Mesenchymal stem cell (in vitro differentiated cells and primary cell): Measurements from ENCODE around the gene PARVB.

Experiments used
- DNase-seq: peaks from one replicate; pipeline ENCODE4 v3.0.0-alpha.2; 2013
- H2AFZ ChIP-seq: one replicate; pipeline ENCODE4 v1.6.1; 2013; ENCODE audit warnings: low read depth, mild to moderate bottlenecking, control low read depth, inconsistent platforms, low read length, moderate library complexity
- H2AK5ac ChIP-seq: 2 replicates; pipeline ENCODE4 v1.6.1; 2013; ENCODE audit warnings: low read length, moderate library complexity, mild to moderate bottlenecking, inconsistent platforms; ENCODE audit not compliant: severe bottlenecking
- H2BK120ac ChIP-seq: one replicate; pipeline ENCODE4 v1.6.1; 2013; ENCODE audit warnings: low read depth, mild to moderate bottlenecking, inconsistent platforms, low read length, moderate library complexity
- H2BK12ac ChIP-seq, 2 experiments: one replicate each; pipeline ENCODE4 v1.6.1; 2013; ENCODE audit warnings: inconsistent platforms in 2 of 2, low read length in 2 of 2, mild to moderate bottlenecking in 2 of 2, moderate library complexity in 2 of 2, control low read depth in 1 of 2
- H2BK15ac ChIP-seq: one replicate; pipeline ENCODE4 v1.6.1; 2013; ENCODE audit warnings: mild to moderate bottlenecking, low read depth, inconsistent platforms; ENCODE audit not compliant: poor library complexity, severe bottlenecking
- H2BK5ac ChIP-seq: 2 replicates; pipeline ENCODE4 v1.6.1; 2013; ENCODE audit warnings: low read depth, mild to moderate bottlenecking, low read length, control low read depth, inconsistent platforms; ENCODE audit not compliant: poor library complexity, severe bottlenecking
- H3K14ac ChIP-seq, 2 experiments: one replicate each; pipeline ENCODE4 v1.6.1; 2013; ENCODE audit warnings: inconsistent platforms in 2 of 2, low read length in 2 of 2, control low read depth in 1 of 2, mild to moderate bottlenecking in 1 of 2, moderate library complexity in 1 of 2
- H3K18ac ChIP-seq, 2 experiments: one replicate each; pipeline ENCODE4 v1.6.1; 2013; ENCODE audit warnings: inconsistent platforms in 2 of 2, low read length in 2 of 2, control low read depth in 1 of 2, low read depth in 1 of 2, mild to moderate bottlenecking in 1 of 2
- H3K23ac ChIP-seq, 2 experiments: one replicate each; pipeline ENCODE4 v1.6.1; 2013; ENCODE audit warnings: inconsistent platforms in 2 of 2, low read length in 2 of 2, mild to moderate bottlenecking in 2 of 2, moderate library complexity in 2 of 2, control low read depth in 1 of 2
- H3K27ac ChIP-seq: 2 replicates; pipeline ENCODE4 v1.5.1; 2013; ENCODE audit warnings: mild to moderate bottlenecking, moderate library complexity, low read length, control low read depth, inconsistent platforms; ENCODE audit not compliant: poor library complexity, severe bottlenecking
- H3K27me3 ChIP-seq, 2 experiments: 2 replicates each; pipeline versions ENCODE4 v1.6.1 to v1.7.0; 2013; ENCODE audit warnings: low read length in 2 of 2, mild to moderate bottlenecking in 2 of 2, moderate library complexity in 2 of 2, control low read depth in 1 of 2, inconsistent platforms in 1 of 2; ENCODE audit not compliant: control insufficient read depth in 1 of 2, insufficient read depth in 1 of 2
- H3K36me3 ChIP-seq, 2 experiments: 2 replicates each; pipeline versions ENCODE4 v1.6.1 to v1.7.0; 2013; ENCODE audit warnings: low read length in 2 of 2, control low read depth in 1 of 2, inconsistent platforms in 1 of 2, low read depth in 1 of 2, mild to moderate bottlenecking in 1 of 2; ENCODE audit not compliant: insufficient read depth in 2 of 2, control insufficient read depth in 1 of 2
- H3K4ac ChIP-seq, 2 experiments: one replicate each; pipeline ENCODE4 v1.6.1; 2013; ENCODE audit warnings: inconsistent platforms in 2 of 2, low read length in 2 of 2, mild to moderate bottlenecking in 2 of 2, moderate library complexity in 2 of 2, control low read depth in 1 of 2, low read depth in 1 of 2
- H3K4me1 ChIP-seq: 2 replicates; pipeline ENCODE4 v1.6.1; 2013; ENCODE audit warnings: low read depth, low read length, control low read depth; ENCODE audit not compliant: control insufficient read depth, insufficient read depth
- H3K4me2 ChIP-seq: 2 replicates; pipeline ENCODE4 v1.6.1; 2013; ENCODE audit warnings: low read length, mild to moderate bottlenecking, inconsistent platforms; ENCODE audit not compliant: poor library complexity, severe bottlenecking
- H3K4me3 ChIP-seq, 2 experiments: 2 replicates each; pipeline versions ENCODE4 v1.5.1 to v1.7.0; 2013; ENCODE audit warnings: low read length in 2 of 2, mild to moderate bottlenecking in 2 of 2, control low read depth in 1 of 2, low read depth in 1 of 2; ENCODE audit not compliant: insufficient read depth in 1 of 2
- H3K79me1 ChIP-seq: replicated peaks from 2 replicates; pipeline ENCODE4 v1.6.1; 2013; ENCODE audit warnings: mild to moderate bottlenecking, control low read depth, low read length, inconsistent platforms; ENCODE audit not compliant: poor library complexity, severe bottlenecking
- H3K9ac ChIP-seq: 2 replicates; pipeline ENCODE4 v1.7.0; 2013; ENCODE audit warnings: mild to moderate bottlenecking, low read length, moderate library complexity
- H3K9me3 ChIP-seq: 2 replicates; pipeline ENCODE4 v1.7.0; 2013; ENCODE audit warnings: mild to moderate bottlenecking, low read length; ENCODE audit not compliant: control insufficient read depth
- H4K8ac ChIP-seq: one replicate; pipeline ENCODE4 v1.6.1; 2013; ENCODE audit warnings: inconsistent platforms, mild to moderate bottlenecking, low read length, moderate library complexity
- H4K91ac ChIP-seq: one replicate; pipeline ENCODE4 v1.6.1; 2013; ENCODE audit warnings: mild to moderate bottlenecking, low read length, inconsistent platforms
- WGBS: methylation state at CpG from one replicate; pipeline ENCODE4 v1.1.7; 2013; ENCODE audit warnings: mixed read lengths; 5-methylcytosine and 5-hydroxymethylcytosine counted together

Gene PARVB

GRCh38 chr22:44210722-44211121 lies 186.6 kb downstream of the PARVB start:
- 60% methylated on average over 2 of the region's 4 CpGs for WGBS
- no peak overlapping the region for H2AFZ ChIP-seq
- no peak overlapping the region for H2BK5ac ChIP-seq
- H3K4me1 ChIP-seq: no peaks in the 10 kb centered on the region
- H2BK12ac ChIP-seq: no peak overlapping the region
- DNase-seq: peak; percentile 1
- no peak overlapping the region for H2BK120ac ChIP-seq
- H3K4me3 ChIP-seq: no peak overlapping the region
- no peaks in the 10 kb centered on the region for H3K36me3 ChIP-seq
- H2AK5ac ChIP-seq: no peak overlapping the region
- H3K9me3 ChIP-seq: peaks cover 26% of the 10 kb centered on the region
- H3K27me3 ChIP-seq: peaks cover 12 to 32% of the 10 kb centered on the region in 2 experiments
- H3K27ac ChIP-seq: no peak overlapping the region
- H3K79me1 ChIP-seq: no peaks in the 10 kb centered on the region
- H3K4ac ChIP-seq: no peak overlapping the region
- H3K4me2 ChIP-seq: no peak overlapping the region
- H3K9ac ChIP-seq: no peak overlapping the region
- no peak overlapping the region for H3K14ac ChIP-seq
- H4K91ac ChIP-seq: no peak overlapping the region
- no peak overlapping the region for H2BK15ac ChIP-seq
- no peak overlapping the region for H3K23ac ChIP-seq
- no peak overlapping the region for H4K8ac ChIP-seq
- no peak overlapping the region for H3K18ac ChIP-seq

- Histone ChIP-seq H3K4ac (no peak overlapping the region), H4K8ac (no peak overlapping the region), H3K14ac (no peak overlapping the region), H3K36me3 (no peaks in the 10 kb centered on the region), H3K27me3 (peaks cover 12 to 27% of the 10 kb centered on the region in 2 experiments), H2BK12ac (no peak overlapping the region), H4K91ac (no peak overlapping the region), H2BK120ac (no peak overlapping the region), H3K23ac (no peak overlapping the region), H3K9ac (peak overlapping the region; percentile 37), H2AFZ (no peak overlapping the region), H2AK5ac (no peak overlapping the region), H3K9me3 (peaks cover 26% of the 10 kb centered on the region), H3K4me3 (no peak overlapping the region), H3K4me2 (no peak overlapping the region), H3K79me1 (no peaks in the 10 kb centered on the region), H3K4me1 (no peaks in the 10 kb centered on the region), H2BK5ac (no peak overlapping the region), H3K18ac (no peak overlapping the region), H3K27ac (no peak overlapping the region), H2BK15ac (no peak overlapping the region)
- WGBS: 82% methylated on average over 6 of the region's 6 CpGs
- DNase-seq: no peak
Observed at GRCh38 chr22:44211256-44211945, 187.3 kb downstream of the PARVB start.

GRCh38 chr22:44211946-44212930 lies 188.1 kb downstream of the PARVB start:
- Histone ChIP-seq H3K4ac (no peak overlapping the region), H2BK12ac (no peak overlapping the region), H3K27ac (no peak overlapping the region), H4K8ac (no peak overlapping the region), H3K4me3 (peak overlapping the region in 1 of 2 experiments; percentile 23), H3K9ac (peak overlapping the region; percentile 37), H3K4me1 (no peaks in the 10 kb centered on the region), H3K18ac (no peak overlapping the region), H3K79me1 (no peaks in the 10 kb centered on the region), H2BK120ac (no peak overlapping the region), H3K4me2 (no peak overlapping the region), H3K23ac (no peak overlapping the region), H2BK5ac (no peak overlapping the region), H4K91ac (no peak overlapping the region), H2AK5ac (no peak overlapping the region), H3K14ac (no peak overlapping the region), H3K27me3 (peaks cover 12 to 26% of the 10 kb centered on the region in 2 experiments), H2BK15ac (no peak overlapping the region), H2AFZ (no peak overlapping the region), H3K36me3 (no peaks in the 10 kb centered on the region), H3K9me3 (peaks cover 26% of the 10 kb centered on the region)
- DNase-seq: no peak
- 82% methylated on average over 9 of the region's 12 CpGs for WGBS

- no peak overlapping the region for H3K4me2 ChIP-seq
- no peak overlapping the region for H4K8ac ChIP-seq
- H3K27me3 ChIP-seq: peaks cover 12 to 25% of the 10 kb centered on the region in 2 experiments
- H3K9ac ChIP-seq: no peak overlapping the region
- H2BK5ac ChIP-seq: no peak overlapping the region
- H3K36me3 ChIP-seq: no peaks in the 10 kb centered on the region
- H3K18ac ChIP-seq: no peak overlapping the region
- no peak overlapping the region for H3K23ac ChIP-seq
- no peak overlapping the region for H3K4ac ChIP-seq
- no peaks in the 10 kb centered on the region for H3K4me1 ChIP-seq
- no peak overlapping the region for H2AFZ ChIP-seq
- no peak overlapping the region for H2BK12ac ChIP-seq
- H3K14ac ChIP-seq: no peak overlapping the region
- no peak overlapping the region for H2BK120ac ChIP-seq
- H3K4me3 ChIP-seq: no peak overlapping the region
- H3K27ac ChIP-seq: no peak overlapping the region
- DNase-seq: no peak
- WGBS: no CpG with 5 or more reads among the region's 1 CpG
- no peak overlapping the region for H2AK5ac ChIP-seq
- H2BK15ac ChIP-seq: no peak overlapping the region
- H3K79me1 ChIP-seq: no peaks in the 10 kb centered on the region
- H4K91ac ChIP-seq: no peak overlapping the region
- peaks cover 26% of the 10 kb centered on the region for H3K9me3 ChIP-seq
Observed at GRCh38 chr22:44212936-44213335, 188.8 kb downstream of the PARVB start.
